ENCODE results near the gene OGFRL1. TPM values are rescaled to one million over a fixed set of nuclear protein-coding genes. Genes with fewer than 3 reads are reported as not detected.

The OGFRL1 gene
- total RNA-seq, 1 donor from 2014 or later = 12.6 TPM

GRCh38 chr6:71277926-71278600, 10.5 kb upstream of the OGFRL1 start:
- Mint-ChIP-seq H3K4me3 (ENCODE audit: unreplicated experiment) (no peak overlapping the region), H3K36me3 (ENCODE audit: unreplicated experiment) (no peaks in the 10 kb centered on the region), H3K27me3 (ENCODE audit: unreplicated experiment) (no peaks in the 10 kb centered on the region), H3K27ac (ENCODE audit: unreplicated experiment) (no peak overlapping the region), H3K4me1 (ENCODE audit: unreplicated experiment) (no peaks in the 10 kb centered on the region), H3K9me3 (ENCODE audit: unreplicated experiment) (no peaks in the 10 kb centered on the region)
- DNase-seq (ENCODE audit: extremely low spot score, unreplicated experiment) = no peak
- no peak for TF ChIP-seq CTCF (IDR thresholded peaks at IDR 0.05)

GRCh38 chr6:71279321-71279720, 9.3 kb upstream of the OGFRL1 start:
- H3K4me1 Mint-ChIP-seq (ENCODE audit: unreplicated experiment) = no peaks in the 10 kb centered on the region
- no peak for DNase-seq (ENCODE audit: extremely low spot score, unreplicated experiment)
- TF ChIP-seq CTCF (IDR thresholded peaks at IDR 0.05) = no peak
- H3K4me3 Mint-ChIP-seq (ENCODE audit: unreplicated experiment) = no peak overlapping the region
- no peaks in the 10 kb centered on the region for H3K36me3 Mint-ChIP-seq (ENCODE audit: unreplicated experiment)
- no peak overlapping the region for H3K27ac Mint-ChIP-seq (ENCODE audit: unreplicated experiment)
- H3K9me3 Mint-ChIP-seq (ENCODE audit: unreplicated experiment) = no peaks in the 10 kb centered on the region
- no peaks in the 10 kb centered on the region for H3K27me3 Mint-ChIP-seq (ENCODE audit: unreplicated experiment)

GRCh38 chr6:71279740-71280139, 8.9 kb upstream of the OGFRL1 start:
- no peak overlapping the region for H3K4me3 Mint-ChIP-seq (ENCODE audit: unreplicated experiment)
- no peak for DNase-seq (ENCODE audit: extremely low spot score, unreplicated experiment)
- H3K27me3 Mint-ChIP-seq (ENCODE audit: unreplicated experiment) = no peaks in the 10 kb centered on the region
- no peak for TF ChIP-seq CTCF (IDR thresholded peaks at IDR 0.05)
- no peak overlapping the region for H3K27ac Mint-ChIP-seq (ENCODE audit: unreplicated experiment)
- H3K4me1 Mint-ChIP-seq (ENCODE audit: unreplicated experiment) = peaks cover 2% of the 10 kb centered on the region
- no peaks in the 10 kb centered on the region for H3K36me3 Mint-ChIP-seq (ENCODE audit: unreplicated experiment)
- no peaks in the 10 kb centered on the region for H3K9me3 Mint-ChIP-seq (ENCODE audit: unreplicated experiment)

GRCh38 chr6:71280701-71281100, 7.9 kb upstream of the OGFRL1 start:
- no peak overlapping the region for H3K27ac Mint-ChIP-seq (ENCODE audit: unreplicated experiment)
- no peaks in the 10 kb centered on the region for H3K9me3 Mint-ChIP-seq (ENCODE audit: unreplicated experiment)
- H3K36me3 Mint-ChIP-seq (ENCODE audit: unreplicated experiment) = no peaks in the 10 kb centered on the region
- no peak overlapping the region for H3K4me3 Mint-ChIP-seq (ENCODE audit: unreplicated experiment)
- DNase-seq (ENCODE audit: extremely low spot score, unreplicated experiment) = no peak
- H3K4me1 Mint-ChIP-seq (ENCODE audit: unreplicated experiment) = peaks cover 2% of the 10 kb centered on the region
- no peak for TF ChIP-seq CTCF (IDR thresholded peaks at IDR 0.05)
- H3K27me3 Mint-ChIP-seq (ENCODE audit: unreplicated experiment) = no peaks in the 10 kb centered on the region

- Mint-ChIP-seq H3K9me3 (ENCODE audit: unreplicated experiment) (no peaks in the 10 kb centered on the region), H3K36me3 (ENCODE audit: unreplicated experiment) (no peaks in the 10 kb centered on the region), H3K4me3 (ENCODE audit: unreplicated experiment) (no peak overlapping the region), H3K27ac (ENCODE audit: unreplicated experiment) (no peak overlapping the region), H3K4me1 (ENCODE audit: unreplicated experiment) (peaks cover 20% of the 10 kb centered on the region), H3K27me3 (ENCODE audit: unreplicated experiment) (no peaks in the 10 kb centered on the region)
- no peak for TF ChIP-seq CTCF (IDR thresholded peaks at IDR 0.05)
- no peak for DNase-seq (ENCODE audit: extremely low spot score, unreplicated experiment)
Observed at GRCh38 chr6:71284785-71285184, 3.8 kb upstream of the OGFRL1 start.
